H9 (cell line): Measurements from ENCODE around the gene ZNF521. TPM values are rescaled to one million over a fixed set of nuclear protein-coding genes. Genes with fewer than 3 reads are reported as not detected.

Experiments
- DNase-seq: peaks from one replicate; pipeline ENCODE4 v3.0.0-alpha.2; 2017
- H2AFZ ChIP-seq: one replicate; pipeline ENCODE4 v1.6.1; 2013; ENCODE audit warnings: mild to moderate bottlenecking, low read length, control low read depth, moderate library complexity
- H2AK5ac ChIP-seq: 2 replicates; pipeline ENCODE4 v1.6.1; 2013; ENCODE audit warnings: low read length, control low read depth, mixed read lengths; ENCODE audit not compliant: insufficient read length
- H2BK120ac ChIP-seq: one replicate; pipeline ENCODE4 v1.6.1; 2013; ENCODE audit warnings: low read depth, mild to moderate bottlenecking, low read length, control low read depth, inconsistent platforms; ENCODE audit not compliant: poor library complexity, severe bottlenecking
- H2BK12ac ChIP-seq: 2 replicates; pipeline ENCODE4 v1.6.1; 2013; ENCODE audit warnings: low read length, control low read depth, mixed read lengths, low read depth; ENCODE audit not compliant: insufficient read length
- H2BK15ac ChIP-seq: 2 replicates; pipeline ENCODE4 v1.6.1; 2013; ENCODE audit warnings: low read depth, low read length, control low read depth
- H2BK20ac ChIP-seq: one replicate; pipeline ENCODE4 v1.6.1; 2013; ENCODE audit warnings: low read depth, mild to moderate bottlenecking, low read length, control low read depth, inconsistent platforms; ENCODE audit not compliant: poor library complexity, severe bottlenecking
- H2BK5ac ChIP-seq: 2 replicates; pipeline ENCODE4 v1.6.1; 2013; ENCODE audit warnings: low read length, control low read depth, mixed read lengths; ENCODE audit not compliant: insufficient read length
- H3K14ac ChIP-seq: 2 replicates; pipeline ENCODE4 v1.6.1; 2013; ENCODE audit warnings: low read length, control low read depth; ENCODE audit not compliant: insufficient read depth
- H3K18ac ChIP-seq: 2 replicates; pipeline ENCODE4 v1.6.1; 2013; ENCODE audit warnings: low read depth, mild to moderate bottlenecking, mixed read lengths, low read length, control low read depth; ENCODE audit not compliant: insufficient read length
- H3K23ac ChIP-seq: 2 replicates; pipeline ENCODE4 v1.6.1; 2013; ENCODE audit warnings: low read length, control low read depth, mixed read lengths, low read depth; ENCODE audit not compliant: insufficient read length
- H3K23me2 ChIP-seq: 2 replicates; pipeline ENCODE4 v1.6.1; 2013; ENCODE audit warnings: low read depth, mild to moderate bottlenecking, mixed read lengths, low read length, control low read depth; ENCODE audit not compliant: insufficient read length, poor library complexity, severe bottlenecking
- H3K27ac ChIP-seq: 2 replicates; pipeline ENCODE4 v1.5.1; 2013; ENCODE audit warnings: low read length, control low read depth, mixed read lengths, low read depth; ENCODE audit not compliant: insufficient read length
- H3K27me3 ChIP-seq: 2 replicates; pipeline ENCODE4 v1.6.1; 2013; ENCODE audit warnings: low read length, control low read depth, inconsistent platforms; ENCODE audit not compliant: insufficient read depth
- H3K4ac ChIP-seq: 2 replicates; pipeline ENCODE4 v1.6.1; 2013; ENCODE audit warnings: low read depth, mild to moderate bottlenecking, control low read depth, inconsistent platforms, low read length, moderate library complexity
- H3K4me1 ChIP-seq: 2 replicates; pipeline ENCODE4 v1.6.1; 2013; ENCODE audit warnings: low read length, control low read depth, inconsistent platforms; ENCODE audit not compliant: insufficient read depth
- H3K4me2 ChIP-seq: 2 replicates; pipeline ENCODE4 v1.6.1; 2013; ENCODE audit warnings: low read length, control low read depth, mixed read lengths; ENCODE audit not compliant: insufficient read length, insufficient read depth
- H3K56ac ChIP-seq: 2 replicates; pipeline ENCODE4 v1.6.1; 2013; ENCODE audit warnings: low read depth, mild to moderate bottlenecking, mixed read lengths, low read length, control low read depth; ENCODE audit not compliant: insufficient read length
- H3K79me1 ChIP-seq: 2 replicates; pipeline ENCODE4 v1.6.1; 2013; ENCODE audit warnings: low read depth, mild to moderate bottlenecking, moderate library complexity, low read length, control low read depth, inconsistent platforms; ENCODE audit not compliant: insufficient read depth, poor library complexity, severe bottlenecking
- H3K79me2 ChIP-seq: 2 replicates; pipeline ENCODE4 v1.6.1; 2013; ENCODE audit warnings: low read length, control low read depth, inconsistent platforms; ENCODE audit not compliant: insufficient read depth
- H3K9ac ChIP-seq: 2 replicates; pipeline ENCODE4 v1.6.1; 2013; ENCODE audit warnings: low read length, control low read depth, mixed read lengths; ENCODE audit not compliant: insufficient read length; ENCODE audit errors: extremely low read depth
- H3K9me3 ChIP-seq: one replicate; pipeline ENCODE4 v1.6.1; 2013; ENCODE audit warnings: low read depth, low read length, inconsistent platforms; ENCODE audit not compliant: control insufficient read depth
- H3T11ph ChIP-seq: one replicate; pipeline ENCODE4 v1.6.1; 2013; ENCODE audit warnings: mild to moderate bottlenecking, low read length, control low read depth, inconsistent platforms
- H4K20me1 ChIP-seq: one replicate; pipeline ENCODE4 v1.6.1; 2013; ENCODE audit not compliant: control insufficient read depth, insufficient read length, insufficient read depth
- H4K5ac ChIP-seq: 2 replicates; pipeline ENCODE4 v1.6.1; 2013; ENCODE audit warnings: low read depth, mild to moderate bottlenecking, mixed read lengths, low read length, control low read depth; ENCODE audit not compliant: insufficient read length
- H4K8ac ChIP-seq: replicated peaks from 2 replicates; pipeline ENCODE4 v1.6.1; 2013; ENCODE audit warnings: low read length, control low read depth, mixed read lengths, low read depth; ENCODE audit not compliant: insufficient read length
- H4K91ac ChIP-seq: 2 replicates; pipeline ENCODE4 v1.6.1; 2013; ENCODE audit warnings: low read depth, mild to moderate bottlenecking, moderate library complexity, mixed read lengths, low read length, control low read depth; ENCODE audit not compliant: insufficient read length
- H3K27ac Mint-ChIP-seq, 3 experiments: 2 replicates in 2 of 3; 3 replicates in 1 of 3; pipeline ENCODE4 v1.8.0; 2020 to 2021; ENCODE audit warnings: mixed read lengths in 3 of 3, mild to moderate bottlenecking in 1 of 3, moderate library complexity in 1 of 3
- H3K27me3 Mint-ChIP-seq: 2 replicates; pipeline ENCODE4 v1.8.0; 2021; ENCODE audit warnings: low read depth, mild to moderate bottlenecking, moderate library complexity, mixed read lengths
- H3K36me3 Mint-ChIP-seq, 3 experiments: 2 replicates in 2 of 3; 3 replicates in 1 of 3; pipeline ENCODE4 v1.8.0; 2020 to 2021; ENCODE audit warnings: low read depth in 3 of 3, mixed read lengths in 3 of 3; ENCODE audit not compliant: insufficient read depth in 1 of 3
- H3K4me1 Mint-ChIP-seq, 2 experiments: 2 replicates each; pipeline ENCODE4 v1.8.0; 2020; ENCODE audit warnings: mixed read lengths in 2 of 2
- H3K4me3 Mint-ChIP-seq, 2 experiments: 2 replicates in 1 of 2; 3 replicates in 1 of 2; pipeline ENCODE4 v1.8.0; 2020 to 2021; ENCODE audit warnings: mild to moderate bottlenecking in 2 of 2, mixed read lengths in 2 of 2, moderate library complexity in 1 of 2
- H3K9me3 Mint-ChIP-seq, 2 experiments: 2 replicates in 1 of 2; 3 replicates in 1 of 2; pipeline ENCODE4 v1.8.0; 2020; ENCODE audit warnings: mild to moderate bottlenecking in 2 of 2, mixed read lengths in 2 of 2, moderate library complexity in 1 of 2
- WGBS: extraction: QIAGEN DNeasy Blood & Tissue Kit; methylation state at CpG from one replicate; pipeline ENCODE4 v1.1.7; 2013; ENCODE audit warnings: missing lambda C conversion rate, low lambda C conversion rate, mixed read lengths; ENCODE audit not compliant: insufficient read length; ENCODE audit errors: extremely low coverage; 5-methylcytosine and 5-hydroxymethylcytosine counted together
- total RNA-seq: library from RNA; stranded (reverse); gene quantifications from 2 replicates; pipeline ENCODE4 v1.2.1, GENCODE V29; 2021
- TF ChIP-seq, protein P1 (sequence below): fragments of 200-600 bp; sonication (generic); conservative IDR thresholded peaks from 3 replicates; pipeline ENCODE4 v1.8.0; 2021; ENCODE audit warnings: antibody characterized with exemption, mild to moderate bottlenecking

ZNF521 gene
- total RNA-seq, 1 experiment from 2014 or later, result 3.3 TPM

DNA sequence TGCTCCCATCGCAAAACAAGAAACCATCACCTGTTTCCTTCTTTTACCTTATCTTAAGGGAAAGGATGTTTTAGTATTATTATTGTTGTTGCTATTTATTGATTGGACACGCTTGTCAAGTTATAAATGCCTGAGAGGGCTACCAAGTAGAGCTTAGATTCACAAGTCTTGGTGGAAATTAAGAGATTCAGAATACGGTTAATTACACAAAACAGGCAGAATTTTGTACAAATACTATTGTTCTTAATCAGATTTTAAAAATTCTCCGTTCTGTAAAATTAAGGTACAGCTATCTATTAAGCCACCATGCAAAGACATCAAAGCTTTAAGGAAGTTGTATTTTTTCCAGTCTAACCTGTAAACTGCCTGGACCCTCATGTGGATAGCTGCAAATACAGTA, 1.1 kb upstream of the ZNF521 start:
- peaks cover 62% of the 10 kb centered on the region for H3K27me3 Mint-ChIP-seq
- Histone ChIP-seq H2AFZ (no peak overlapping the region), H3K56ac (no peak overlapping the region), H3K79me1 (no peaks in the 10 kb centered on the region), H4K20me1 (no peaks in the 10 kb centered on the region), H2BK5ac (no peak overlapping the region), H3K18ac (no peak overlapping the region), H3K27me3 (peaks cover 9% of the 10 kb centered on the region), H2BK12ac (no peak overlapping the region), H3K79me2 (no peaks in the 10 kb centered on the region), H3K14ac (no peak overlapping the region), H3K27ac (no peak overlapping the region), H4K8ac (no peak overlapping the region), H2BK15ac (no peak overlapping the region), H3K9me3 (no peaks in the 10 kb centered on the region), H4K5ac (no peak overlapping the region), H3K23me2 (peaks cover 11% of the 10 kb centered on the region), H3K9ac (no peak overlapping the region), H3K23ac (no peak overlapping the region), H2BK20ac (no peak overlapping the region), H3T11ph (no peak overlapping the region), H3K4ac (no peak overlapping the region), H4K91ac (no peak overlapping the region), H2AK5ac (no peak overlapping the region), H3K4me2 (no peak overlapping the region), H2BK120ac (no peak overlapping the region), H3K4me1 (peaks cover 2% of the 10 kb centered on the region; the same call in 1 of the 2 replicates)
- no peaks in the 10 kb centered on the region; a peak in 1 of 5 replicates for H3K9me3 Mint-ChIP-seq
- H3K4me1 Mint-ChIP-seq, result peaks cover 12 to 14% of the 10 kb centered on the region in 2 experiments
- no CpG with 5 or more reads among the region's 4 CpGs for WGBS
- TF ChIP-seq, protein P1, sequence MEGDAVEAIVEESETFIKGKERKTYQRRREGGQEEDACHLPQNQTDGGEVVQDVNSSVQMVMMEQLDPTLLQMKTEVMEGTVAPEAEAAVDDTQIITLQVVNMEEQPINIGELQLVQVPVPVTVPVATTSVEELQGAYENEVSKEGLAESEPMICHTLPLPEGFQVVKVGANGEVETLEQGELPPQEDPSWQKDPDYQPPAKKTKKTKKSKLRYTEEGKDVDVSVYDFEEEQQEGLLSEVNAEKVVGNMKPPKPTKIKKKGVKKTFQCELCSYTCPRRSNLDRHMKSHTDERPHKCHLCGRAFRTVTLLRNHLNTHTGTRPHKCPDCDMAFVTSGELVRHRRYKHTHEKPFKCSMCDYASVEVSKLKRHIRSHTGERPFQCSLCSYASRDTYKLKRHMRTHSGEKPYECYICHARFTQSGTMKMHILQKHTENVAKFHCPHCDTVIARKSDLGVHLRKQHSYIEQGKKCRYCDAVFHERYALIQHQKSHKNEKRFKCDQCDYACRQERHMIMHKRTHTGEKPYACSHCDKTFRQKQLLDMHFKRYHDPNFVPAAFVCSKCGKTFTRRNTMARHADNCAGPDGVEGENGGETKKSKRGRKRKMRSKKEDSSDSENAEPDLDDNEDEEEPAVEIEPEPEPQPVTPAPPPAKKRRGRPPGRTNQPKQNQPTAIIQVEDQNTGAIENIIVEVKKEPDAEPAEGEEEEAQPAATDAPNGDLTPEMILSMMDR, result no peak
- H3K36me3 Mint-ChIP-seq, result no peaks in the 10 kb centered on the region; a peak in 1 of 7 replicates
- peak overlapping the region; percentile 70 to 85; a peak in 3 of 5 replicates for H3K4me3 Mint-ChIP-seq
- no peak for DNase-seq
- no peak overlapping the region for H3K27ac Mint-ChIP-seq
